Testis (tissue), 3 donors: ENCODE results near the gene IWS1. TPM values are rescaled to one million over a fixed set of nuclear protein-coding genes. Genes with fewer than 3 reads are reported as not detected.

ENCODE experiments used
- DNase-seq: peaks from one replicate; pipeline ENCODE4 v3.0.0-alpha.2; 2019
- H3K27ac ChIP-seq, 2 donors: fragments of 200-600 bp; sonication (generic); one replicate each; pipeline ENCODE4 v1.5.1; 2019
- H3K27me3 ChIP-seq: fragments of 200-600 bp; sonication (generic); one replicate; pipeline ENCODE4 v1.5.1; 2019
- H3K36me3 ChIP-seq: fragments of 200-600 bp; sonication (generic); one replicate; pipeline ENCODE4 v1.5.1; 2017; ENCODE audit warnings: low read depth; ENCODE audit errors: missing control alignments
- H3K4me1 ChIP-seq: fragments of 200-600 bp; sonication (generic); one replicate; pipeline ENCODE4 v1.5.1; 2019
- H3K4me3 ChIP-seq, 2 donors: fragments of 200-600 bp; sonication (generic); one replicate each; pipeline ENCODE4 v1.5.1; 2017 to 2019
- H3K9me3 ChIP-seq: fragments of 200-600 bp; sonication (generic); one replicate; pipeline ENCODE4 v1.5.1; 2017
- POLR2A ChIP-seq: fragments of 450-650 bp; IDR thresholded peaks from one replicate; pipeline ENCODE4 v1.6.1; 2017; ENCODE audit warnings: antibody characterized with exemption, mild to moderate bottlenecking, moderate library complexity
- WGBS, 2 donors: methylation state at CpG; one replicate each; pipeline ENCODE4 v1.1.5; 2018; 5-methylcytosine and 5-hydroxymethylcytosine counted together
- intact Hi-C: fragments of 100-400 bp; cut with DNase I; formaldehyde crosslinking; loops from one replicate; pipeline ENCODE4 v1.15.1; 2023; ENCODE audit warnings: low total_unique reads
- polyA plus RNA-seq: library from polyadenylated mRNA; stranded (reverse); fragments of 350-450 nt; fragmentation: Illumina TruSeq; extraction: RNeasy Lipid Tissue Mini Kit (QIAGEN cat#74804); gene quantifications from one replicate; pipeline ENCODE4 v1.2.3, GENCODE V29; 2014; ENCODE audit warnings: low read depth, low replicate concordance; ENCODE audit not compliant: insufficient read depth
- small RNA-seq, 2 donors: library from RNA; depleted of rRNA; stranded (forward); fragments of <200 nt; gene quantifications; one replicate each; pipeline ENCODE3, GENCODE V24; 2016
- total RNA-seq, 2 donors: library from RNA; depleted of rRNA; stranded (reverse); fragments of >200 nt; gene quantifications; one replicate each; pipeline ENCODE4 v1.2.3, GENCODE V29; 2016
- TF ChIP-seq, protein P1 (sequence below), 3 experiments: fragments of 450-650 bp in 2 of 3; fragments of 200-600 bp in 1 of 3; sonication (generic) in 1 of 3; IDR thresholded peaks; one replicate each; pipeline ENCODE4 v1.5.1; 2016 to 2019; ENCODE audit warnings: antibody characterized with exemption in 3 of 3, mild to moderate bottlenecking in 2 of 3, moderate library complexity in 1 of 3

Gene IWS1
- total and polyA plus RNA-seq, 3 donors from 2014 or later = 33.7 to 52.7 (median 39.6) TPM

DNA sequence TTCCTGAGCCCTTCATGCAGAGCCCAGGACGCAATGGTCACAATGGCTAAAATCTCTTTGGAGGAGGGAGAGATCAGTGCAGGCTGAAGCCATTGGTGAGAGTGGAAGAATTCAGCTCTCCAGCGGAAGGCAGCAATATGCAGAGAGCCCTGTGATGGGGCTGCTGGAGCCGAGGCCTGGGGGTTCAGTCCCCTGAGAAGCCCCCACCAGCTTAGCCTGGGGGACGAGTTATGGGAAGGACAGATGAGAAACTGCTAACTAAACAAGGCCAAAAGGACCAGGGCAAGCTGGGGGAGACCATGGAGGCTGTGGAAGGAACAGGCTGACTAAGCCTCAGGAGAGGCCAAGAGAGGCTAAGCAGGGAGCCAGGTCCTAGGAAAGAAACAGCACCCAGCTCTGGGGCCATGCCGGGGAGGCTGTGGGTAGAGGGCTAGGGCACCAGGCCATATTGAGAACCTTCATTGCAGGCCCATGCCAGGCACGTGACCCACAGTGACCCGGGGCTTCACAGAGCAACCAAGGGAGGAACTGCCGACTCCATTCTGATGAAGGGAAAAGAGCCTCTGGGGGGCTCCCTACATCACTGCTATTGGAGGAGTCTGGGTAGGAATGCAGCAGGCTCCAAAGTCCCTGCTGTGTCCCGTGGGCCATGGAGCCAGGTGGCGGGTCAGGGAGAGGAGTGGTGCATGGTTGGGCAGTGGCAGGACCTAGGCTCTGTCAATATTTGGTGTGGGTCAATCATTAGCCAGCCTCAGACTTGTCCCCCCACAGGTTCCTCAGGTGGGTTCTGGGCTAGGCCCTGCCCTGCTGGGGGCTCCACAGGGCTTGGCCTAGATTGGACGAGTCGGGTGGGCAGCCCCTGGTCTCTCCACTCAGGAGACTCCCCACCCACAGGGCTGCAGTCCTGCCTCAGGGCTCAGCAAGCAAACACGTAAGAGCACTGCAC lies 88.2 kb downstream of the IWS1 start:
- H3K9me3 ChIP-seq = no peaks in the 10 kb centered on the region
- no peak for DNase-seq
- no peak overlapping the region for H3K27ac ChIP-seq
- WGBS, 2 donors = 90 to 91% methylated on average over 13 of the region's 13 CpGs
- H3K36me3 ChIP-seq = no peaks in the 10 kb centered on the region
- TF ChIP-seq, protein P1, sequence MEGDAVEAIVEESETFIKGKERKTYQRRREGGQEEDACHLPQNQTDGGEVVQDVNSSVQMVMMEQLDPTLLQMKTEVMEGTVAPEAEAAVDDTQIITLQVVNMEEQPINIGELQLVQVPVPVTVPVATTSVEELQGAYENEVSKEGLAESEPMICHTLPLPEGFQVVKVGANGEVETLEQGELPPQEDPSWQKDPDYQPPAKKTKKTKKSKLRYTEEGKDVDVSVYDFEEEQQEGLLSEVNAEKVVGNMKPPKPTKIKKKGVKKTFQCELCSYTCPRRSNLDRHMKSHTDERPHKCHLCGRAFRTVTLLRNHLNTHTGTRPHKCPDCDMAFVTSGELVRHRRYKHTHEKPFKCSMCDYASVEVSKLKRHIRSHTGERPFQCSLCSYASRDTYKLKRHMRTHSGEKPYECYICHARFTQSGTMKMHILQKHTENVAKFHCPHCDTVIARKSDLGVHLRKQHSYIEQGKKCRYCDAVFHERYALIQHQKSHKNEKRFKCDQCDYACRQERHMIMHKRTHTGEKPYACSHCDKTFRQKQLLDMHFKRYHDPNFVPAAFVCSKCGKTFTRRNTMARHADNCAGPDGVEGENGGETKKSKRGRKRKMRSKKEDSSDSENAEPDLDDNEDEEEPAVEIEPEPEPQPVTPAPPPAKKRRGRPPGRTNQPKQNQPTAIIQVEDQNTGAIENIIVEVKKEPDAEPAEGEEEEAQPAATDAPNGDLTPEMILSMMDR (IDR thresholded peaks at IDR 0.05) = no peak
- no peak for TF ChIP-seq POLR2A
- no peak overlapping the region for H3K4me3 ChIP-seq
- no peaks in the 10 kb centered on the region for H3K27me3 ChIP-seq
- no peaks in the 10 kb centered on the region for H3K4me1 ChIP-seq
- intact Hi-C loops = no loop called here

DNA sequence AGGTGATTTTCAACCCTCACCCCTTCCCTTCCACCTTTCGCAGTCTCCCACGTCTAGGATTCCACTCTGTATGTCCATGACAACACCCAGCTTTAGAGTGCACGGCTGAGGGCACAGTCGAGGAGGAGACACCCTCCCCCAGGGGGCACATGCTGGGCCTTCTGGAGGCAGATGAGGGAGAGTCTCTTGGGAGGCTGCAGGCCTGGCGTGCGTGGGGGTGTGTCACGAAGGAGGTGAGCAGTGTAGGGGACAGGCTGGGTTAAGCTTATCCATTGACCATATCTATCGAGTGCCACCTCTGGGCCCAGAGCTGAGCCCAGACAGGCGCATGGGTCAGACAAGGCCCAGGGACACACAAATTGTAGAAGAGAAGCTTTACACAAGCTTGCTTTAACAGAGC lies 89.2 kb downstream of the IWS1 start:
- H3K36me3 ChIP-seq = no peaks in the 10 kb centered on the region
- DNase-seq = no peak
- no peaks in the 10 kb centered on the region for H3K4me1 ChIP-seq
- intact Hi-C loops = no loop called here
- WGBS, 2 donors = 85 to 89% methylated on average over 9 of the region's 9 CpGs
- no peaks in the 10 kb centered on the region for H3K9me3 ChIP-seq
- no peaks in the 10 kb centered on the region for H3K27me3 ChIP-seq
- H3K4me3 ChIP-seq = no peak overlapping the region
- TF ChIP-seq, protein P1 (IDR thresholded peaks at IDR 0.05) = no peak
- no peak for TF ChIP-seq POLR2A
- no peak overlapping the region for H3K27ac ChIP-seq

DNA sequence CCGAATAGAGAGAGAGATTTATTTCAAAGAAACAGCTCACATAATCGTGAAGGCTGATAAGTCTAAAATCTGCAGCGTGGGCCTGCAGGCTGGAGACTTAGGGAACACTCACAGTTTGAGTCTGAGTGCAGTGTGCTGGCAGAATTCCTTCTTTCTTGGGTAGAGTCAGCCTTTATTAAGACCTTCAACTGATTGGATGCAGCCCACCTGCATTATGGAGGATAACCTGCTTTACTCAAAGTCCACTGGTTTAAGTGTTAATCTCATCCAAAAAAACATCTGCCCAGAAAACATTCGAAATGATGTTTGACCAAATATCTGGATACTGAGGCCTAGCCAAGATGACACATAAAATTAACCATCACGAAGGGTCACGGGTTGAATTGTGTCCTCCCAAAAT lies 91.8 kb downstream of the IWS1 start:
- Histone ChIP-seq H3K4me1 (no peaks in the 10 kb centered on the region), H3K27ac (no peak overlapping the region)
- WGBS, 2 donors = 91% methylated on average over 6 of the region's 6 CpGs

DNA sequence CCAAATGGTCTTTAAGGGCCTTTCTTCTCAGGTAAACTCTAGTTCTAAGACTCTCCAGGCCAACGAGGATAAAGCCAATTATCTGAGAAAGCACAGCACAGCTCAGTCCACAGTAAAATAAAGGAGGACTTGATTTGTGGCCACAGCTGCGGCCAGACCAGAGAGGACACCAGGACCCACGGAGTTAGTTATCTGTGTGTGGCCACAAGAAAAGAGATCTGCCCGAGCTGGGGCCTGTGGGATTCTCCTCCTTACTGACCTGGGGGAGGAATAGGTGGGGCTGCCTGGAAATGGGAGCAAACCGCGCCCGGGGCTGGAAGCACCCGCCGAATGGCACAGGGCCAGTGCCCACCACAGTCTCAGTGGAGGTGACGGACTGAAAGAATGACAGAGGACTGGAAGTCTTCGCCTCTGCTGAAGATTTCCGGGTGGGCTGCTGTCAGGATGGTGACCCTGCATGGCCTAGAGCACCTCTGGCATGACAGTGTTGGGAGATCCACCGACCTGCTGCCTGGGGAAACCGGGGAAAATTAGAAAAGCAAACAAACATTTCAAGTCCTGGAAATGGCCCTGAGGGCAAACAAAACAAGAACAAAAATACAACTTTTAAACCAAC lies 94.8 kb downstream of the IWS1 start:
- no peaks in the 10 kb centered on the region for H3K4me1 ChIP-seq
- no peak overlapping the region for H3K27ac ChIP-seq
- no peak for DNase-seq
- intact Hi-C loops = no loop called here
- no peaks in the 10 kb centered on the region for H3K27me3 ChIP-seq
- no peaks in the 10 kb centered on the region for H3K9me3 ChIP-seq
- H3K36me3 ChIP-seq = no peaks in the 10 kb centered on the region
- TF ChIP-seq POLR2A = no peak
- TF ChIP-seq, protein P1 (IDR thresholded peaks at IDR 0.05) = no peak
- H3K4me3 ChIP-seq = no peak overlapping the region
- WGBS, 2 donors = 81 to 85% methylated on average over 14 of the region's 14 CpGs

More for the DNA sequence above, 91.8 kb downstream of the IWS1 start:
- DNase-seq = no peak
- Histone ChIP-seq H3K4me3 (no peak overlapping the region), H3K9me3 (no peaks in the 10 kb centered on the region), H3K27me3 (no peaks in the 10 kb centered on the region), H3K36me3 (no peaks in the 10 kb centered on the region)
- no peak for TF ChIP-seq POLR2A
- TF ChIP-seq, protein P1 (IDR thresholded peaks at IDR 0.05) = no peak
- intact Hi-C loops = no loop called here

Small RNAs within 50 kb of the gene (small RNA-seq; reads per million reads assigned to genes)
- gene RNU4-48P = 0 reads per million in 2 donors

Other genes with a start within 250 kb of the IWS1 start
- 10 to 100 TPM; 78.2 to 87.5 TPM for gene ERCC3, start 232.3 kb downstream of the IWS1 start, total RNA-seq
- gene ERCC3, start 232.3 kb downstream of the IWS1 start, polyA plus RNA-seq = 81.2 TPM
- 10 to 100 TPM; 74.0 to 74.5 TPM for gene MAP3K2, start 138.5 kb downstream of the IWS1 start, total RNA-seq
- 16.3 TPM for gene MAP3K2, start 138.5 kb downstream of the IWS1 start, polyA plus RNA-seq
- gene PROC, start 108.1 kb downstream of the IWS1 start, total RNA-seq = under 1 TPM in 1 of 2 donors, not detected in 1; 0.63 TPM
- not detected for gene PROC, start 108.1 kb downstream of the IWS1 start, polyA plus RNA-seq
- gene MYO7B, start 9.2 kb upstream of the IWS1 start, total RNA-seq = 1 to 10 TPM; 3.6 to 5.6 TPM
- gene MYO7B, start 9.2 kb upstream of the IWS1 start, polyA plus RNA-seq = 4.2 TPM
- gene GPR17, start 119.7 kb upstream of the IWS1 start, total RNA-seq = under 1 TPM in 1 of 2 donors, not detected in 1; 0.25 TPM
- gene GPR17, start 119.7 kb upstream of the IWS1 start, polyA plus RNA-seq = 0.29 TPM
- 10 to 100 TPM; 19.0 to 19.3 TPM for gene LIMS2, start 149.0 kb upstream of the IWS1 start, total RNA-seq
- gene LIMS2, start 149.0 kb upstream of the IWS1 start, polyA plus RNA-seq = 23.6 TPM
- gene SFT2D3, start 175.0 kb upstream of the IWS1 start, total RNA-seq = 10 to 100 TPM; 12.9 to 13.2 TPM
- gene SFT2D3, start 175.0 kb upstream of the IWS1 start, polyA plus RNA-seq = 7.4 TPM